Measurements from ENCODE around the gene EOGT.

EOGT gene

DNA sequence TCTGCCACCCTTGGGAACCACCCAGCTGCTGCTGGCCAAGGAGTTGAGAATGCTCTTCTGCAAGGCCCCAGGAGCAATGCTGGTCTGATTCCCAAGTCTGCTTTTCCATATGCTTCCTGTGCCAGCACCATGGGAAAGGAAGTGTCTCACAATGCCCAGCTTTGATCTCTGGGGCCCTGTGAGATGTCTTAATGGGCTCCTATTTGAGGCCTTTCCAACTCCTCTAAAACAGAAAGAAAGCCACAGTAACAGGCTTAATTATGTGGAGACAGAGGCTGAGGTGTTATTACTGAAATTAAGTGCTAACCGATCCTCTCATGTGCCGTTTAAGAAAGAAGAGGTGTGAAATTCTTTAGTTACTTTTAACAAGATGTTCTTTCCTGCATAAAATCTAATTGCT lies 4.5 kb downstream of the EOGT start:
- DNase-seq: no peak

DNA sequence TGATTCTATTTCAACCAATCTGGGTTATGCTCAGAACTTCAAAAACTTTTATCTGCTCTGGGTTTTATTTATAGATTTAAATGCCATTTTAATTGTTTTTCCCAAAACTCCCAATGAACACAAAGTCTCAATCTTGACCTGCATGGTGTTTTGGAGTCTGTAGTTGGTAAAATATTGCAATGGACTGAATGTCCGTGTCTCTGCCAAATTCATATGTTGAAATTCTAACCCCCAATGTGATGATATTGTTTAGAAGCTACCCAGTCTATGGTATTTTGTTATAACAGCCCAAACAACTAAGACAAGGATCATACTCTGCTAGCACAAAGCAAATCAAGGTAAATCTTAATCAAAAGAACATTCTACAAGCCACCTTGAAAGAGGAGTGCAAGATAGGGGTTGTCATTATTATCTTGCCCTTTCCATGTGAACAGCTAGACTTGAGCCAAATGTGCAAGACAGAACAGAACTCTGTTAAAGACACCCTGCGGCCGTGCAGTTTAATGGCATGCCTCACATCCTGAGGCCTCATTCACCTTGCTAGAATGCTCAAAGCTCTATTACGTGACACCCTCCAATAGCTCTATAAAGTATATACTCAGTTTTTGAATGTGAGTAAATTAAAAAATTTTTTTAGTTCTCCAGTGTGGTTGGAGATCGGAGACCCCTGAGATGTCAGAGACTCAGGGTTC lies 7.5 kb downstream of the EOGT start:
- no peak for DNase-seq

DNA sequence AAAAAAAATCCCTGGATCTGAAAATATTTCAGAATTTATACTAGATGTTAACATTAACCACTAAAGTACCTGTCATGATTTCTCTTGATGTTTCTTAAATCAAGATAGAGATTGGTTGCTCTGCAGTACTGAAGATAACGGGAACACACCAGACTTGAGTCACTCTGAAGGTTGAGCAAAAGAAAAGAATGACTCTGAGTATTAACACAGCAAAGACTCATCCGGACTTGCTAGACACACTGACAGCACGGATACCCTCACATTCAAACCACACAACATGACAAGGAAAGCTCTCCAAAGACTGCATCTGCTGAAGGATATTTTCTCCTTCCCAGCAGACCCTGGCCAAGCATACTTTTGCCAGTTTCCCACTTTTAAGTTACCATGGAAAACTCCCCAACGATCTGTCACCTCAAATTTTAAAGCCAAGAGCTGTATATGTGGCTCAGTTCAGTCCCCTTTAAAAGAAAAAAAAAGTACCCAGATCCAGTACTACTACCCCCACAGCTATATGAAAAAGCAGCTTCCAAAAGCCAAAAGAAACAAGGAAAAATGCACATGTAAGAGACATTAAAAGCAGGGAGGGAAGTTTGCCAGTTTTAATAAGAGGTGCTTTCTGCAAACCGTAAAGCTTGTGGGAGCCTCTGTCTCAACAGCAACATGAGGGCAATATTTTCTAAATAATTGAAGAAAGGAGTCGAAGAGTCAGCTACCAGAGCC lies 8.3 kb downstream of the EOGT start:
- DNase-seq: no peak

DNA sequence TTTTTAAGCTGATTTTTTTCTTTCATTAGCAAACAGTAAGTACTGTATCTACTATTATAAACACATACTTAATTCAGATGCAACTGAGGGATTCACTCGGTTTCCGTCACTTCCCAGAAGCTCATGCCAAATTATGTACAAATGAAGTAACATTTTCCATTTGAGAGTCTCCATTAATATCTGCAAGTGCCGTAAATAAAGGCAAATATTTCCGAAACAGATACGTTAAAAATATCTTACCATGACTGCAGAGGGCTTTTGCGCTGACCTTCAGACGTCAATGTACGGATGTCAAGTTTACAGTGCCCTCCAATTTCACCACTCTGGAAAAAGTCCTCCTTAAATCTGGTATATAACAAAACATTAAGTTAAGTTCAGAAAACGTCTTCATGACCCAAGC lies 9.3 kb downstream of the EOGT start:
- no peak for DNase-seq

DNA sequence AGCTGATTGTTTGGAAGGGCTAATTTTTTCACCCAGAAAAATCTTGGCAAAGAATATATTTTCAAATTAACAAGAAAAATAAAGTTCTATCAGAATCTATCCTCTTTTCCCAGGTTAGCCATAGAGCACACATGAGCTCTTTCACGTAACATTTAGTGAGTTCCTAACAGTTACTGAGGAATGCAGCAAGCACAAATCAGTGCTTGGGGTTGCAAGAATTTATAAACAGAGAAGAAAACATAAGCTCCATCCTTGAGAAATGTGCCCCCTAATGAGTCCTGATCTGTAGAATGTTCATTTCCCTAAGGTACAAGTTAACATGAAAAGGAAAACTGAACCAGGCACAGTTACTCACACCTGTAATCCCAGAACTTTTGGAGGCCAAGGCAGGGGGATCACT lies 13.9 kb downstream of the EOGT start:
- DNase-seq: no peak

DNA sequence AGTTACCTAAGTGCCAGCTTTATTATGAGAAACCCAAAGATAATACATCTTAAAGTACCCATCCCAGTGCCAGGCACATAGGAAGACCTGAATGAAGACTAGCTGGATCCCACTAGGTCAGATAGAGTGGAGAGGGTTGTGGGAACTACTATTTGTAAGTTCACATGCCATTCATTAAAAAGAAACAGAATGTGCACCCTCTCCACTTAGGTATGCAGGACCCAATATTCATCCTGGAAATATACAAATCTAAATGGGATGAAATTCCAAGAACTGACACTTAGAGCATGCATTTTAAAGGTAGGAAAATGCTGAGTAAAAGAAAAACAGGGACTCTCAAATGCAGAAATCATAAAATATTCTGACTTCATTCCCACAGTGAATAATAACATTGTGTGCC lies 14.3 kb downstream of the EOGT start:
- no peak for DNase-seq

DNA sequence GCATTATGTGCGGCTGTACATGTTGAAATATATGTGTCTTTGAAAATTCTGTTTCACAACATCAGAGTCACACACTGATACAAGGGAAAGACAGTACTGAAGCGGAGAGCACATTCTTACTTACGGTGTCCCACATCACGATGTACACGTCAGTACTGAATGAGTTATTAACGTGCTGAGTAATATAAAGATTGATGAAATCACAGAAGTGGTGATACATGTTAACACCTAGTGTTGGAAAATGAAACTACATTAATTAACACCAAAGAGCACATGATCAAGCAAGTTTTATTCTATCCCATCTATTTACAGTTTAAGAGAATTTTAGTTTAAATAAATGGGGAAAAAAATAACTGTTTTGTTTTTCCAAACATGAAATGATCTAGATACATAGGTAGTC lies 15.6 kb downstream of the EOGT start:
- no peak for DNase-seq

DNA sequence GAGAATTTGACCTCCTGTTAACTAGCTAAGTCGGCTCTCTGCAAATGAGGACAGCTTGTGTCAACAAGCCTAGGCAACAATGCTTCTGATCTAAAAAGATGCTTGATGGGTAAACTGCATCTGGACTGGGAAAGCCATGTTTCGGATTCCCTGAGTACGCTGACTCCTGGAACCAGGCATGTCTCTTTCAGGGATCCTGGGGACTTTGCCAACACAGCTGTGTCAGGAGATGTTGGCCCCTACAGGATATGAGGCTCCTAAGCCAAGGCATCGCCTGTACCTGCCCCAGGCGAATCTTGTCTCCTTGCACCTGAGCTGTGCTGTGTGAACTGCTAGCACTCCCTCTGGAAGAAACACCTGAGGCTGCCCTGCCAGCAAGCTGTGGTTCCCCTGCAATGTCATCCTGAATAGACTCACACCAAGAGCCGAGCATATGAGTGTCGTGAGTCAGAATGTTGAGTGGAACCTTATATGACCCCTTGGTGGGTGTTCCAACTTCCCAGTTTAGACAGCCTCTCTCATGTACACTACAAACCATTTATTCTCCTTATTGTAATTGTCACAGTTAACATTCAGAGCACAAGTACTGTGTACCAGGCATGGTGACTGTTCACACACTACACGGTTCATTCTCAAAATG lies 17.0 kb downstream of the EOGT start:
- DNase-seq: no peak

DNA sequence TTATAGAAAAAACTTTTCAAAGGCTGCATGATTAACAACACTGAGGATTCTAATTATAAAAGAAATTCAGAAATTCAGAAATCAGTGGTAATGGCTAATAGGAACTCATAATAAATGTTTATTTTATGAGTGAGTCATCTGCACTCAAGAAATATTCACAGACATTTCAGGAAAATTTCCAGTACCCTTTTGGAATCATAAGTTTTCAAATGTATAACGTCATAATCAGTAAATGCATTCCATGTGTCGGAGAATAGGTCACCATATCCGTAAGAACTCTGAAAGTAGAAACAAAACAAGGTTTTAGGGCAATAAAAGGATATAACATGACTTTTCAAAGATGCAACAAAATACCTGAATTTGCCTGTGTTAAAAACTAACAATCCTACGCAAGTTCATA lies 24.7 kb downstream of the EOGT start:
- no peak for DNase-seq

DNA sequence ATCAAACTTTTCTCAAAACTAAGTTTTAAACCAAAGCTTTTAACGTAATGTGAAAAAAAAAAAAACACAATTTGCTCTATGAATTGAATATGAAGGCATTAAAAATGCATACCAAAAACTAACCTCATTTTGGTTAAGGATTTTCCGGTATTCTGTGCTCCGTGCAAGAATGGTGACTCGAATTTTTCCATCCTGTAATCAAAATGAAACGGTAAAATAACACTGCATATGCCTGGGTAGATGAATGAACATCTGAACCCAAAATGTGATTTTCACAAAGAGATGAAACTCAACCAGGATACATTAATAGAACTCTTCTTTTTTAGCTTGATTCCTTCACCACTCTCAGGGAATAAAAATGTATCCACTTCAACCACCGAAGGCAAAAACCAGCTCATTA lies 26.2 kb downstream of the EOGT start:
- no peak for DNase-seq

DNA sequence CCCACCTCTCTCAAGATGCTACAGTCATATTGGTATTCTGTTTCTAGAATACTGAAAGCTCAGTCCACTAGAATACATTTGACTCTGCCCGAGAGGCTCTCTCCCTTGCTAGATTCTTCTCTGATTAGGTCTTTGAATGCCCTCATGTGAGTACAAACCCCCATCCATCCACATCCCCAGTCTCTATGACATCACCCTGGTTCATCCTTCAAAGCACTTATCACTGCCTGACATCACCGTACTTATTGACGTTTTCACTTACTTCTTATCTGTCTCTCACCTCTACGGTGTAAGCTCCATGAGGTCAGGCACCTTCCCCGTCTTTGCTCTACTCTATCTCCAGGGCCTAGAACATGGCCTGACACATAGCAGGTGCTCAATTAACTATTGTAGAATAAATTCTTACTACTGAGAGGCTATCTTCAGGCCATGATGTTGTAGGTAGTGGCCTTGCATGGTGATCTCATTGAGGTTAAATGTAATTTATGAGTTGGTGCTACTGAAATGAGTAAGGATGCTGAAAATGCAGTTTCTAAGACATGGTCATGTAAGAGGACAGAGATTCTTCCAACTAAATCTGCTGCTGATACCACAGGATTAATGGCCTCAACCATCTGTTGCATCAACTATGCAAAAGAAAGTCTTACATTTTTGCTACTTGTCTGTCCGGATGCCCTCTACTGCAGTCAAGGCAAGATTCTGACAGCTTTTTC lies 26.8 kb downstream of the EOGT start:
- DNase-seq: no peak

DNA sequence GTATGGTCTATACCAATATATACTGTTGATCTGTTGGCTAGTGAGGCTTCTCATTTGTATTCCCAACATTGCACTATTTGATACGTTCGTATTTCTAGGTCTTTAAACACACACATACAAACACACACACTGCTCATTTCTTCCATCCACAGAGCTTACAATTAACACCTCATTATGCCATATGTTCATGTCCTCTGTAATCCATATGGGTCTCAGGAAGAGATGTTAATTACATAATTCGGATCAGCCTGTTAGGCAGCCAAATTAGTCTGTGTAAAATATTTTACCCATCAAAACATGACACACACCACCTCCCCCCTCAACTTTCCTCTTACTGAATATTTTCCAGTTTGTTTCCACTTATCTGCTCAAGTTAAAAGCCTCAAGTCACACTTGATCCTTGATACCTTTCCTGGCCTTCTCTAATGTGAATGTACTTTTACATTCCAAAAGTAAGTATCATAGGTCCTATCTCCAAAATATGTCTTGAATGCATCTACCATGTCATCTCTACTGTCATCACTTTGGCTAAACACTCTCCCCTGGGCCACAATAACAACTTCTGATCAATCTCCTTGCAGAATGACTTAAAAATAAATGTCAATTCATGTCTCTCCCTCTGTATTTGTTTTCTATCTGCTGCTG lies 28.2 kb downstream of the EOGT start:
- DNase-seq: no peak

DNA sequence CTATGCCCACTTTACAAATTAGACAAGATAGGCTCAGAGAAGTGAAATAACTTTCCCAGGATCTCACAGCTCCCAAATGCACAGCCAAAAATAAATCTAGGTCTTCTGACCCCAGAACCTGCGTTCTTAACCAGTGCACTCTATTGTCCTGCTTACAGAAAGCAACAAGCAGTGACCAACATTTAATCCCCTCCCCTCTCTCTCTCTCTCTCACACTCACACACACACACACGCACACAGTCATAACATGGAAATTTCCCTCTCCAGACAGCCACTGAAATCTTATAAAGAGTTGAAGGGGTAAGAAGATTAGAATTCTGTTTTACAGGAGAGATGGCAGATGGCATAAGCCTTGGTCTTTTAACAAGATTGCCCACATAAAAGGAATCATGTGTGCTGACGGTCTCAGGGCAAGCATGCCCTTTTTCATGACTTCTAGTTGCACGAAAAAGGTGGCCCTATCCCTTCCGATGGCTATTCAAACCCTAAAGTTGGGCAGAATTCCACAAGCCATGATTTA lies 29.4 kb downstream of the EOGT start:
- no peak for DNase-seq

DNA sequence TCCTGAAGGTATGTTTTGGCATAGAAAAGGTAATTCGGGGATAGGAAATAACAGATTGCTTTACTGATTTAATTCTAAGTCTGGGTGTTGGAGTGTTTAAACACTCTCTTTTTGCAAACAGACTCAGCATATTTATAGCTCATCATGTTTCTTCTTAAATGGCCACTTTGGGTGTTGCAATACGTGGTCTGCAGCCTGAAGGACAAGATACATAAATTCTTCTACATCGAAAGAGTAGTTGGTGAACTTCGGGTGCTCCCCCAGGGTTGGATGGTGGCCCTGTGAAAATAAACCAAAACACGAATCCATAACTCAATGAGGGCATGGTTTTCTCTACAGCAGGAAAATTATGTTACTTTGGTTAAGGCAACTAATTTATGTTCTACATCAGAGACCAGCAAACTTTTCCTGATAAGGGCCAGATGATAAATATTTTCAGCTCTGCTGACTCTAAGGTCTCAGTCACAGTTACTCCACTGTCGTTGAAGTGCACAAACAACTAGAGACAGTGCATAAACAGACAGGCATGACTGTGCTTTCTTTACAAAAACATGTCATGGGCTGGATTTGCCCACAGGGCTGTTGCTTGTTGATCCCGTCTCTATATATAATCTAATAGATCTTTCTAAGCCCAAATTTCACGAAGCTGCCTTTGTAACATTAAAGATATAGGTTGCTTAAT lies 35.9 kb downstream of the EOGT start:
- no peak for DNase-seq

DNA sequence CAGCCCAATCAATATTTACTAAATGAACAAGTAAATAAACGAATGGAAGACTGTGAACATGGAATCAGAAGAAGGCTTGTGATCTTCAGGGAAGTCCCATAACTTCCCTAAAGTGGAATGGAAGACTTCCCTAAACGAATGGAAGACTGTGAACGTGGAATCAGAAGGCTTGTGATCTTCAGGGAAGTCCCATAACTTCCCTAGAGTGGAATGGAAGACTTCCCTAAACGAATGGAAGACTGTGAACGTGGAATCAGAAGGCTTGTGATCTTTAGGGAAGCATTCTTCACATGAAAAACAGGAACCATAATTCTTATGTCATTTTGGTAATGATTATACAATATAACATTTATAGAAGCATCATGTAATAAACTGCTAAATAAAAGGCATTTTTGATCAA lies 38.8 kb downstream of the EOGT start:
- DNase-seq: no peak

DNA sequence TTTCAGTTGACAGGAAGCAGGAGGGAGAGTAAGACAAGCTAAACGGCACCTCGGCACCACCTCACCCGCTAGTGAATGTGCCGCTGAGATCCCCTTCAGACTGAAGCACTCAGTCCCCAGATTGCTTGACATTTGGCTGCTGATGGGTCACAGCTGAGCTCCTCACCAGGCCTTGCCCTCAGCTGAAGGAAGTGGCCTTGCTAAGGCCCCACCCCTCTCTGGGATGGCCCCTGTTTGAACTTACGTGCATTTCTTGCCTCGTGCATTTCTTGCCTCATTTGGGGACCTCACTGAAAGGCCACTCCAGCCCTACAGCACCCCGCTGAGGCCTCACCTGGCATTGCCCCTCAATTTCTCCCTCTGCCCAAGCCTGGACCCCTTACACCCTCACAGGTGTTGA lies 39.8 kb downstream of the EOGT start:
- no peak for DNase-seq

DNA sequence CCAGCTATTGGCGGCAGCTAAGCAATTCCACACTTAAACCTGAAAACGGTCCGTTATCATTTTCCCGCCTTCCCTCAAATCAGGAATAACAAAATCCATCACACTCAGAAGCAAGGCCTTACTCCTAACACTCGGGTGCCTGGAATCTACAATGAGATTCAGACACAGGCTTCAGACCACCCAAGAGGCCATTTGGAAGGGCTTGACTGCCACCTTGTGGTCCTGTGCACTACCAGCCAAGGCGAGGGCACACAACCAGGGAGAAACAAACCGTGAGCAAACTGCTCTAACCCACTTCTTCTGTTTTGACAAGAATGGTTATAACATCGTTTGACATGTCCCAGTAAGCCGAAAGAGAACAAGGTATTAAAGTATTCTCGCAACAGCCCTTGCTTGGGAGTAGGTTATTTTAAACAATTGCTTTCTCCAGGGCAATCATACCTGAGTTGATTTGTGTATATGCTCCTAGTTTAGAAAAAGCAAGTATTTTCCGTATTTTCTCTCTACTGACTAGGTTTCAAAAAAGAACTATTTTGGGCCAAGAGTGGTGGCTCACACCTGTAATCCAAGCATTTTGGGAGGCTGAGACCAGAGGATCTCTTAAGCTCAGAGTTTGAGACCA lies 41.0 kb downstream of the EOGT start:
- DNase-seq: peak; percentile 70

DNA sequence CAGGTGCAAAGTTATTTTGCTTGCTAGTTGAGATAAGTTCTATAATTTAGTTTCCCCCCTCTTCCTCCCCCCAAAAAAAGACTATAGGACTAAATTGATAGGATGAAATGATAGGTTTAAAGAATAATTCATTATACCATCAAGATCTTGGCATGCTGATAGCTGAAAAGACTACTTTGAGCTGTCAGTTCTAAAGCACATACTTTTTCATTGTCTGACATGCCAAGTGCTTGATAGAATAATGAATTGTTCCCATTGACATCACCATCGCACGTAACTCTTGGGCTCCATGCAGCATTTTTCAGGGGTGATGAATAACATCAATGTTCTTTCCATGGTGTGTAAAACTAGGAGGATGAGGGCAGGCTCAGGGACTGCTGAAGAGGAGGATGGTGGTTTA lies 48.8 kb downstream of the EOGT start:
- no peak for DNase-seq

DNA sequence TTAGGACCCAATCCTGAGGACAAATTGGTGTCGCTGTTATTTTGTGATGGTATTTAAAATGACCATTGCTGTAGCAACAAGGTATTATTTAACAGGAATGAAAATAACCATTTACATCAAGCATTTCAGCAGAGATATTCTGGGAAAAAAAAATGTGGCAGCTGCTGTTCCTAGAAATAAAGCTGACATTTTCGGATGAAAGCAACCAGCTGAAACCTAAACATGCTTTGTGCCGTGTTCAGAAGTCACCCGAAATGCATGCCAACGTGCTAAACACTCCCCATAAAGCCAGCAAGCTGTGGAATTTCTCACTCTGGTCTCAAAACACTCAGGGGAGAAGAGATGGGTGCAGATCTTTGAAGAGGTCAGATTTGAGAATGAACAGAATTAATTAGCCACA lies 49.6 kb downstream of the EOGT start:
- DNase-seq: no peak

DNA sequence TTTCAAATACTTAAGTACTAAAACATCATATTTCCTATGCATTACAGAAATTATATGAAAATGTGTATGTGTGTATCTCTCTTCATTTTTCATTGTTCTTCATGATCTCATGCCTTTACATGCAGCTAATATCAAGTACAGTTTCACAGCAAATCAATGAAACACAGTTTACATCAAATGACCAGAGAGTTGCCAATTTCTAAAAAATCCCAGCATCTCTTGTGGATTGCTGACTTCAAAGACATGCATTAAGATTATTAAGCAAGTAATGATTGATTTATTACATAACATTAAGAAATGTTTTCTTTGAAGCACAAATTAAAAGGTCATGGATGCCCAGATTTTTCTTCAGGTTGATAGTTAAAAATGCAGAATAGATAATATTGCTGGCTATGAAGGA lies 50.1 kb downstream of the EOGT start:
- no peak for DNase-seq

DNA sequence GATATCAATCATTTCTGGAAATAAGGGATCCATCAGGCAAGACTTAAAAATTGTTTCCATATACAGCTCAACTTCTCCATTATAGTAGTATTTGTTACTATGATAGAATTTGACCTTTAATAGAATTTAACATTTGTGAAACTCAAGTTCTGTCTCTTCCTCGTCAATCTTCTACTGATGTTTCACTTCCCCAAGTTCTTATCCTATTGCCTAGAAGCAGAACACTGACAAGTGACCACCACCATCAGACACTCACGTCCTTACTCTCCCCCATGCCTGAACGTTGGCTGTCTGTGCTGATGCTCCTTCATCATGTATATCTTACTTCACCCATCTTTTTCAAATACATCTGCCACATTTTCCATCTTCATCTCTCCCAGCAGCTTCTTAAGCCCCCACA lies 54.6 kb downstream of the EOGT start:
- DNase-seq: no peak

DNA sequence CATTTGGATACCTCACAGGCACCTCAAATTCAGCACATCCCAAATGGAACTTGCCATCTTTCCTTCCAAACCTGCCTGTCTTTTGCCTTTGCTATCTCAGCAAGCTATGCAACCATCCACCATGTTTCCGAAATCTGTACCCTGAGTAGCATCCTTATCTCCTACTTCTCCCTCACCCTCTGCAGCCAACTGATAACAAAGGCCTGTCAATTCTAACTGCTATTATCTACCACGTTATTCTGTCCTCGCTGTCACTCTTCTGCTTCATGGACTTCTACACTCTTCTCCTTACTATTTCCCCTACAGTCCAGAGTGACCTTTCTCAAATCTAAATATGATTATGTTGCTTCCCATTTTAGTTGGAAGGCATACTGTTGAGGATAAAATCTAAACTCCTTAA lies 55.6 kb downstream of the EOGT start:
- no peak for DNase-seq

Data from stimulated activated CD8-positive, alpha-beta memory T cell treated with anti-CD3 and anti-CD28 coated beads, Interleukin-4, amount 100 ng/mL, for 48 hours (primary cell).